ENCODE measurements around the gene EEF1B2. TPM values are rescaled to one million over a fixed set of nuclear protein-coding genes. Genes with fewer than 3 reads are reported as not detected.

The EEF1B2 gene
- total and polyA plus RNA-seq, 2 of the 13 experiments (the other 11 are each of a cell fraction or from before 2014, with no cell fraction given) = 1,284 to 1,731 TPM

DNA sequence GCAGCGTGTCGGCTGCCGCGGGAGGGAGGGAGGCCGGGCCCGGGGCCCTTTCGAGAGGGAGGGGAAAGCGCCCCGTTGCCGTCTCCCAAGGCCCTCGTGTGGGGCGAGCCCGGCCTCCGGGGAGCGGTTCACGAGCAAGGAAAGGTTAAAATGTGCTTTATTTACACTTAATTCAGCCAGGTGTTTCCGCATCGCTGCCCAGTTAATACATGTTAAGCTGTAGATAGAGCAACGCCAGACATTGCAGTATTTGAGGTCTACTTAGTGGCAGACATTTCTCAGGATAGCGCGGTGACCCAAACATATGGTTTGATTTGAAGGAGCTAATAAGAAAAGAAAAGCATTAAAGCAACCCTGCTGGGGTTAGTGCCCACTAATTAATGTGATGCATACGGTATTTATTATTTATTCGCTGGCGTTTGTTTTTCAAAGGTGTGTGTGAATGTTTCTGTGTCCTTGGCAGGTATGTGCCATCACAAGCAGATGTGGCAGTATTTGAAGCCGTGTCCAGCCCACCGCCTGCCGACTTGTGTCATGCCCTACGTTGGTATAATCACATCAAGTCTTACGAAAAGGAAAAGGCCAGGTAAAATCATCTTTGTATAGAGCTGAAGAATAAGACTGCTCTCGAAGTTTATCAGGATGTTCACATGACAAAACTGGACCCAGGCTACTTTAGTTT, 571 bp downstream of the EEF1B2 start (continued):
- TF ChIP-seq, protein P1, sequence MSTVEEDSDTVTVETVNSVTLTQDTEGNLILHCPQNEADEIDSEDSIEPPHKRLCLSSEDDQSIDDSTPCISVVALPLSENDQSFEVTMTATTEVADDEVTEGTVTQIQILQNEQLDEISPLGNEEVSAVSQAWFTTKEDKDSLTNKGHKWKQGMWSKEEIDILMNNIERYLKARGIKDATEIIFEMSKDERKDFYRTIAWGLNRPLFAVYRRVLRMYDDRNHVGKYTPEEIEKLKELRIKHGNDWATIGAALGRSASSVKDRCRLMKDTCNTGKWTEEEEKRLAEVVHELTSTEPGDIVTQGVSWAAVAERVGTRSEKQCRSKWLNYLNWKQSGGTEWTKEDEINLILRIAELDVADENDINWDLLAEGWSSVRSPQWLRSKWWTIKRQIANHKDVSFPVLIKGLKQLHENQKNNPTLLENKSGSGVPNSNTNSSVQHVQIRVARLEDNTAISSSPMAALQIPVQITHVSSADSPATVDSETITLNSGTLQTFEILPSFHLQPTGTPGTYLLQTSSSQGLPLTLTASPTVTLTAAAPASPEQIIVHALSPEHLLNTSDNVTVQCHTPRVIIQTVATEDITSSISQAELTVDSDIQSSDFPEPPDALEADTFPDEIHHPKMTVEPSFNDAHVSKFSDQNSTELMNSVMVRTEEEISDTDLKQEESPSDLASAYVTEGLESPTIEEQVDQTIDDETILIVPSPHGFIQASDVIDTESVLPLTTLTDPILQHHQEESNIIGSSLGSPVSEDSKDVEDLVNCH (CRISPR knock-in tag; IDR thresholded peaks at IDR 0.05) = 0 out of 2 replicates have a peak, but pooled peaks have one; percentile 38
- no peak for TF ChIP-seq KDM5A (IDR thresholded peaks at IDR 0.05; ENCODE audit: borderline replicate concordance, low read length)
- TF ChIP-seq ZNF484 (CRISPR knock-in tag; IDR thresholded peaks at IDR 0.05; ENCODE audit: borderline replicate concordance, low read depth) = 0 out of 2 replicates have a peak, but pooled peaks have one; percentile 0
- no peak for TF ChIP-seq ZNF557 (CRISPR knock-in tag; IDR thresholded peaks at IDR 0.05)
- no peak for TF ChIP-seq EHMT2 (IDR thresholded peaks at IDR 0.05; ENCODE audit: borderline replicate concordance, low read depth, low read length)
- no peak for TF ChIP-seq LCORL (IDR thresholded peaks at IDR 0.05)
- TF ChIP-seq LCORL (CRISPR knock-in tag; IDR thresholded peaks at IDR 0.05) = 0 out of 2 replicates have a peak, but pooled peaks have one; percentile 31
- TF ChIP-seq ZNF577 (CRISPR knock-in tag; IDR thresholded peaks at IDR 0.05; ENCODE audit: borderline replicate concordance, low read depth) = no peak
- TF ChIP-seq, protein P2, sequence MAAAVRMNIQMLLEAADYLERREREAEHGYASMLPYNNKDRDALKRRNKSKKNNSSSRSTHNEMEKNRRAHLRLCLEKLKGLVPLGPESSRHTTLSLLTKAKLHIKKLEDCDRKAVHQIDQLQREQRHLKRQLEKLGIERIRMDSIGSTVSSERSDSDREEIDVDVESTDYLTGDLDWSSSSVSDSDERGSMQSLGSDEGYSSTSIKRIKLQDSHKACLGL (CRISPR knock-in tag; IDR thresholded peaks at IDR 0.05) = peak; percentile 13; the same call in 1 of the 2 replicates
- TF ChIP-seq, protein P3, sequence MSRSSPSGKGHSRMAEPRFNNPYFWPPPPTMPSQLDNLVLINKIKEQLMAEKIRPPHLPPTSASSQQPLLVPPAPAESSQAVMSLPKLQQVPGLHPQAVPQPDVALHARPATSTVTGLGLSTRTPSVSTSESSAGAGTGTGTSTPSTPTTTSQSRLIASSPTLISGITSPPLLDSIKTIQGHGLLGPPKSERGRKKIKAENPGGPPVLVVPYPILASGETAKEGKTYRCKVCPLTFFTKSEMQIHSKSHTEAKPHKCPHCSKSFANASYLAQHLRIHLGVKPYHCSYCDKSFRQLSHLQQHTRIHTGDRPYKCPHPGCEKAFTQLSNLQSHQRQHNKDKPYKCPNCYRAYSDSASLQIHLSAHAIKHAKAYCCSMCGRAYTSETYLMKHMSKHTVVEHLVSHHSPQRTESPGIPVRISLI (CRISPR knock-in tag; IDR thresholded peaks at IDR 0.05; ENCODE audit: borderline replicate concordance) = no peak
- TF ChIP-seq, protein P4, sequence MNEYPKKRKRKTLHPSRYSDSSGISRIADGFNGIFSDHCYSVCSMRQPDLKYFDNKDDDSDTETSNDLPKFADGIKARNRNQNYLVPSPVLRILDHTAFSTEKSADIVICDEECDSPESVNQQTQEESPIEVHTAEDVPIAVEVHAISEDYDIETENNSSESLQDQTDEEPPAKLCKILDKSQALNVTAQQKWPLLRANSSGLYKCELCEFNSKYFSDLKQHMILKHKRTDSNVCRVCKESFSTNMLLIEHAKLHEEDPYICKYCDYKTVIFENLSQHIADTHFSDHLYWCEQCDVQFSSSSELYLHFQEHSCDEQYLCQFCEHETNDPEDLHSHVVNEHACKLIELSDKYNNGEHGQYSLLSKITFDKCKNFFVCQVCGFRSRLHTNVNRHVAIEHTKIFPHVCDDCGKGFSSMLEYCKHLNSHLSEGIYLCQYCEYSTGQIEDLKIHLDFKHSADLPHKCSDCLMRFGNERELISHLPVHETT (CRISPR knock-in tag; conservative IDR thresholded peaks at IDR 0.05) = no peak
- TF ChIP-seq, protein P5, sequence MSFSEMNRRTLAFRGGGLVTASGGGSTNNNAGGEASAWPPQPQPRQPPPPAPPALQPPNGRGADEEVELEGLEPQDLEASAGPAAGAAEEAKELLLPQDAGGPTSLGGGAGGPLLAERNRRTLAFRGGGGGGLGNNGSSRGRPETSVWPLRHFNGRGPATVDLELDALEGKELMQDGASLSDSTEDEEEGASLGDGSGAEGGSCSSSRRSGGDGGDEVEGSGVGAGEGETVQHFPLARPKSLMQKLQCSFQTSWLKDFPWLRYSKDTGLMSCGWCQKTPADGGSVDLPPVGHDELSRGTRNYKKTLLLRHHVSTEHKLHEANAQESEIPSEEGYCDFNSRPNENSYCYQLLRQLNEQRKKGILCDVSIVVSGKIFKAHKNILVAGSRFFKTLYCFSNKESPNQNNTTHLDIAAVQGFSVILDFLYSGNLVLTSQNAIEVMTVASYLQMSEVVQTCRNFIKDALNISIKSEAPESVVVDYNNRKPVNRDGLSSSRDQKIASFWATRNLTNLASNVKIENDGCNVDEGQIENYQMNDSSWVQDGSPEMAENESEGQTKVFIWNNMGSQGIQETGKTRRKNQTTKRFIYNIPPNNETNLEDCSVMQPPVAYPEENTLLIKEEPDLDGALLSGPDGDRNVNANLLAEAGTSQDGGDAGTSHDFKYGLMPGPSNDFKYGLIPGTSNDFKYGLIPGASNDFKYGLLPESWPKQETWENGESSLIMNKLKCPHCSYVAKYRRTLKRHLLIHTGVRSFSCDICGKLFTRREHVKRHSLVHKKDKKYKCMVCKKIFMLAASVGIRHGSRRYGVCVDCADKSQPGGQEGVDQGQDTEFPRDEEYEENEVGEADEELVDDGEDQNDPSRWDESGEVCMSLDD (CRISPR knock-in tag; IDR thresholded peaks at IDR 0.05; ENCODE audit: borderline replicate concordance) = 0 out of 2 replicates have a peak, but pooled peaks have one; percentile 3
- peak; percentile 11; the same call in 1 of the 2 replicates for TF ChIP-seq ZNF605 (CRISPR knock-in tag; IDR thresholded peaks at IDR 0.05)
- TF ChIP-seq, protein P6, sequence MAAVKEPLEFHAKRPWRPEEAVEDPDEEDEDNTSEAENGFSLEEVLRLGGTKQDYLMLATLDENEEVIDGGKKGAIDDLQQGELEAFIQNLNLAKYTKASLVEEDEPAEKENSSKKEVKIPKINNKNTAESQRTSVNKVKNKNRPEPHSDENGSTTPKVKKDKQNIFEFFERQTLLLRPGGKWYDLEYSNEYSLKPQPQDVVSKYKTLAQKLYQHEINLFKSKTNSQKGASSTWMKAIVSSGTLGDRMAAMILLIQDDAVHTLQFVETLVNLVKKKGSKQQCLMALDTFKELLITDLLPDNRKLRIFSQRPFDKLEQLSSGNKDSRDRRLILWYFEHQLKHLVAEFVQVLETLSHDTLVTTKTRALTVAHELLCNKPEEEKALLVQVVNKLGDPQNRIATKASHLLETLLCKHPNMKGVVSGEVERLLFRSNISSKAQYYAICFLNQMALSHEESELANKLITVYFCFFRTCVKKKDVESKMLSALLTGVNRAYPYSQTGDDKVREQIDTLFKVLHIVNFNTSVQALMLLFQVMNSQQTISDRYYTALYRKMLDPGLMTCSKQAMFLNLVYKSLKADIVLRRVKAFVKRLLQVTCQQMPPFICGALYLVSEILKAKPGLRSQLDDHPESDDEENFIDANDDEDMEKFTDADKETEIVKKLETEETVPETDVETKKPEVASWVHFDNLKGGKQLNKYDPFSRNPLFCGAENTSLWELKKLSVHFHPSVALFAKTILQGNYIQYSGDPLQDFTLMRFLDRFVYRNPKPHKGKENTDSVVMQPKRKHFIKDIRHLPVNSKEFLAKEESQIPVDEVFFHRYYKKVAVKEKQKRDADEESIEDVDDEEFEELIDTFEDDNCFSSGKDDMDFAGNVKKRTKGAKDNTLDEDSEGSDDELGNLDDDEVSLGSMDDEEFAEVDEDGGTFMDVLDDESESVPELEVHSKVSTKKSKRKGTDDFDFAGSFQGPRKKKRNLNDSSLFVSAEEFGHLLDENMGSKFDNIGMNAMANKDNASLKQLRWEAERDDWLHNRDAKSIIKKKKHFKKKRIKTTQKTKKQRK (IDR thresholded peaks at IDR 0.05; ENCODE audit: low read length) = no peak
- TF ChIP-seq ZNF431 (CRISPR knock-in tag; IDR thresholded peaks at IDR 0.05; ENCODE audit: borderline replicate concordance, low read depth) = no peak; the same call in 1 of the 2 replicates
- TF ChIP-seq ZNF30 (CRISPR knock-in tag; IDR thresholded peaks at IDR 0.05) = peak; percentile 65; the same call in 1 of the 2 replicates
